ENCODE data around the gene RHPN2. TPM values are rescaled to one million over a fixed set of nuclear protein-coding genes. Genes with fewer than 3 reads are reported as not detected.
"Not testable (repeated sequence)": the region's sequence is repeated elsewhere in the genome, so short reads cannot be mapped to it uniquely, and the experiment has no call there.

Gene RHPN2
- total and polyA plus RNA-seq, 4 donors, result 3.7 to 10.3 (median 9.6) TPM

- Histone ChIP-seq H3K27me3 (ENCODE audit: control insufficient read depth, insufficient read depth, low read length) (no peaks in the 10 kb centered on the region), H3K27ac (ENCODE audit: low read depth, low read length) (no peak overlapping the region), H3K36me3 (ENCODE audit: control insufficient read depth, insufficient read depth, low read length) (peaks cover 11% of the 10 kb centered on the region), H3K4me1 (ENCODE audit: control insufficient read depth, insufficient read depth, low read length) (no peaks in the 10 kb centered on the region), H3K9me3 (ENCODE audit: control insufficient read depth, insufficient read depth, low read length) (no peaks in the 10 kb centered on the region), H3K4me3 (ENCODE audit: low read depth, low read length) (no peak overlapping the region)
- WGBS (ENCODE audit: insufficient coverage), result 96% methylated on average over 3 of the region's 5 CpGs
- DNase-seq (ENCODE audit: low read depth in 4 of 6, low spot score in 6 of 6), result no peak
Measured at GRCh38 chr19:32988724-32989123, 76.0 kb downstream of the RHPN2 start.

DNA sequence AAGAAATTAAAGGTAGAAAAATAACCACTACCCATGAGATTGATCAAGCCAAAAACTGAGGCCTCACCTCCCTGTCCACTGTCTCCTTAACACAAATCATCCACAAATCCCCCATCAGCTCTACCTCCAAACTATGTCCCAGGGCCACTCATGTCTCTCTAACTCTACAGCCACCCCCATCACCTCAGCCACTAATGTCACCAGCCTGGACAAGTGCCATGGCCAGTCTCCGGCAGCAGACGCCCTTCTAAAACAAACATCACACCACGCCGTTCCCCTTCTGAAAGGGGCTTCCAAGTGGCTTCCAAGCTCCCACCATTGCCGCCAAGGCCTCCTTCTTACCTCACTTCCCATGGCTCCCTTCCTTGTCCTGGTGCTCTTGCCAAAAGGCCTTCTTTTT lies 76.4 kb downstream of the RHPN2 start:
- not testable (repeated sequence) for H3K4me1 ChIP-seq (ENCODE audit: control insufficient read depth, insufficient read depth, low read length); DNase-seq (ENCODE audit: low read depth in 4 of 6, low spot score in 6 of 6)
- WGBS (ENCODE audit: insufficient coverage), result 86% methylated on average over 5 of the region's 5 CpGs

DNA sequence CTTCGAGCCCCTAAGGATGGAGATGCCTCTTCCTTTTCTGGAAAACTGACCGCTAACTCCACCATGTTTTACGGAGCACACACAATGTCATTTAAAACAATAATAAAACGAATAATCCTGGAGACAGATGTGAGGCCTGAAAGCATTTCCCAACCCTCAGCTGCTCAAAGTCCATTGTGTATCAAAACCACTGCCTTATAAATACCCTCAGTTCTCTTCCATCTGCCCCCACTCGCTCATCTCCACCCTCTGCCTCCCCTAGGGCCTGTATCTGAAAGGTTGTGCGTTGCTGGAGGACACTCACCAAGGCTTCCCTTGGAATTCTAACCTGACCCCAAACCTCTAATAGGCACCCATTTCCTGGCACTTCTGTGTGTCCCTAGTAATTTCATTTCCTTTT lies 82.2 kb downstream of the RHPN2 start:
- not testable (repeated sequence) for H3K4me1 ChIP-seq (ENCODE audit: control insufficient read depth, insufficient read depth, low read length); H3K27me3 ChIP-seq (ENCODE audit: control insufficient read depth, insufficient read depth, low read length); H3K27ac ChIP-seq (ENCODE audit: low read depth, low read length); H3K9me3 ChIP-seq (ENCODE audit: control insufficient read depth, insufficient read depth, low read length); H3K36me3 ChIP-seq (ENCODE audit: control insufficient read depth, insufficient read depth, low read length); H3K4me3 ChIP-seq (ENCODE audit: low read depth, low read length); DNase-seq (ENCODE audit: low read depth in 4 of 6, low spot score in 6 of 6)
- 96% methylated on average over 2 of the region's 6 CpGs for WGBS (ENCODE audit: insufficient coverage)

More for the DNA sequence above, 76.4 kb downstream of the RHPN2 start:
- peaks cover 11% of the 10 kb centered on the region for H3K36me3 ChIP-seq (ENCODE audit: control insufficient read depth, insufficient read depth, low read length)
- not testable (repeated sequence) for H3K27ac ChIP-seq (ENCODE audit: low read depth, low read length); H3K27me3 ChIP-seq (ENCODE audit: control insufficient read depth, insufficient read depth, low read length); H3K9me3 ChIP-seq (ENCODE audit: control insufficient read depth, insufficient read depth, low read length); H3K4me3 ChIP-seq (ENCODE audit: low read depth, low read length)

GRCh38 chr19:32979807-32980206 lies 84.9 kb downstream of the RHPN2 start:
- not testable (repeated sequence) for H3K27ac ChIP-seq (ENCODE audit: low read depth, low read length); H3K4me1 ChIP-seq (ENCODE audit: control insufficient read depth, insufficient read depth, low read length); DNase-seq (ENCODE audit: low read depth in 4 of 6, low spot score in 6 of 6); H3K27me3 ChIP-seq (ENCODE audit: control insufficient read depth, insufficient read depth, low read length); H3K4me3 ChIP-seq (ENCODE audit: low read depth, low read length); H3K9me3 ChIP-seq (ENCODE audit: control insufficient read depth, insufficient read depth, low read length)
- H3K36me3 ChIP-seq (ENCODE audit: control insufficient read depth, insufficient read depth, low read length), result peaks cover 12% of the 10 kb centered on the region
- no CpG with 5 or more reads among the region's 7 CpGs for WGBS (ENCODE audit: insufficient coverage)

DNA sequence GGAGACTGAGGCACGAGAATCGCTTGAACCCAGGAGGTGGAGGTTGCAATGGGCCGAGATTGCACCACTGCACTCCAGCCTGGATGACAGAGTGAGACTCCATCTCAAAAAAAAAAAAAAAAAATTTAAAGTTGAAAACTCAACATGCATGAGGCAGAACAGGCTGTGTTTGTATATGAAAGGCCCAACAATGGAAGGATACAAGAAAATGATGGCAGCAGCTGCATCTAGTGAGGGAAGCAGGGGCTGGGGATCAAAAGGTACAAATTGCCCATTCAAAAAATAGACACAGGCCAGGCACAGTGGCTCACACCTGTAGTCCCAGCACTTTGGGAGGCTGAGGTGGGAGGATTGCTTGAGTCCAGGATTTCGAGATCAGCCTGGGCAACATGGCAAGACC lies 86.9 kb downstream of the RHPN2 start:
- WGBS (ENCODE audit: insufficient coverage), result no CpG with 5 or more reads among the region's 4 CpGs
- not testable (repeated sequence) for H3K4me1 ChIP-seq (ENCODE audit: control insufficient read depth, insufficient read depth, low read length); H3K4me3 ChIP-seq (ENCODE audit: low read depth, low read length); H3K27me3 ChIP-seq (ENCODE audit: control insufficient read depth, insufficient read depth, low read length); DNase-seq (ENCODE audit: low read depth in 4 of 6, low spot score in 6 of 6); H3K27ac ChIP-seq (ENCODE audit: low read depth, low read length); H3K9me3 ChIP-seq (ENCODE audit: control insufficient read depth, insufficient read depth, low read length)
- peaks cover 12% of the 10 kb centered on the region for H3K36me3 ChIP-seq (ENCODE audit: control insufficient read depth, insufficient read depth, low read length)

DNA sequence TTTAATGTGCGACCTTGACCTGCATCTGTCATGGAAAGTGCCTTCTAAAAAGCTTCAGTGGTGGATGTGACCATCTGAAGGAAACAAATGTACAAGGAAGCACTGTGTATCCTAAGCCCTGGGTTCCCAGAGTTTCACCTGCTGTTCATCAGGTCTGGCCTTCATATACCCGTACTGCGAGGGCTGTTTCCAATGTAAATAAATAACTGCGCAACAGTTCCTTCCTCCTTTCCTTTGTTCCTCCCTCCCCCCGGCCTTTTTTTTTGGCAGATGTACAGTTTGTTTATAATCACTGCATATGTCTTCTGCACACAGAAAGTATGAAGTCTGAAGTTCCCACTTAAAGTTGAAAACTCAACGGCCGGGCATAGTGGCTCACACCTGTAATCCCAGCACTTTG lies 87.4 kb downstream of the RHPN2 start:
- H3K36me3 ChIP-seq (ENCODE audit: control insufficient read depth, insufficient read depth, low read length), result peaks cover 12% of the 10 kb centered on the region
- H3K27me3 ChIP-seq (ENCODE audit: control insufficient read depth, insufficient read depth, low read length), result no peaks in the 10 kb centered on the region
- 90% methylated on average over 4 of the region's 7 CpGs for WGBS (ENCODE audit: insufficient coverage)
- H3K4me1 ChIP-seq (ENCODE audit: control insufficient read depth, insufficient read depth, low read length), result peaks cover 3% of the 10 kb centered on the region
- H3K9me3 ChIP-seq (ENCODE audit: control insufficient read depth, insufficient read depth, low read length), result no peaks in the 10 kb centered on the region
- no peak overlapping the region for H3K27ac ChIP-seq (ENCODE audit: low read depth, low read length)
- H3K4me3 ChIP-seq (ENCODE audit: low read depth, low read length), result no peak overlapping the region
- DNase-seq (ENCODE audit: low read depth in 4 of 6, low spot score in 6 of 6), result no peak

GRCh38 chr19:32976223-32976805 lies 88.4 kb downstream of the RHPN2 start:
- H3K36me3 ChIP-seq (ENCODE audit: control insufficient read depth, insufficient read depth, low read length), result peaks cover 12% of the 10 kb centered on the region
- peaks cover 7% of the 10 kb centered on the region for H3K4me1 ChIP-seq (ENCODE audit: control insufficient read depth, insufficient read depth, low read length)
- 49% methylated on average over 13 of the region's 14 CpGs for WGBS (ENCODE audit: insufficient coverage)
- no peaks in the 10 kb centered on the region for H3K27me3 ChIP-seq (ENCODE audit: control insufficient read depth, insufficient read depth, low read length)
- H3K4me3 ChIP-seq (ENCODE audit: low read depth, low read length), result no peak overlapping the region
- no peak overlapping the region for H3K27ac ChIP-seq (ENCODE audit: low read depth, low read length)
- peak; percentile 7 to 78 (median 35) for DNase-seq (ENCODE audit: low read depth in 4 of 6, low spot score in 6 of 6)
- H3K9me3 ChIP-seq (ENCODE audit: control insufficient read depth, insufficient read depth, low read length), result no peaks in the 10 kb centered on the region

GRCh38 chr19:32971715-32972540 lies 92.8 kb downstream of the RHPN2 start, which contains the start of the genes CEP89 and FAAP24:
Gene CEP89 (minus strand): TSS chr19:32971958. CDS start chr19:32971874, 84 bp downstream.
Gene FAAP24 (plus strand): TSS chr19:32972242. CDS start chr19:32973197, 955 bp downstream.
- Histone ChIP-seq H3K4me1 (ENCODE audit: control insufficient read depth, insufficient read depth, low read length) (peaks cover 19% of the 10 kb centered on the region), H3K9me3 (ENCODE audit: control insufficient read depth, insufficient read depth, low read length) (no peaks in the 10 kb centered on the region), H3K36me3 (ENCODE audit: control insufficient read depth, insufficient read depth, low read length) (peaks cover 20% of the 10 kb centered on the region), H3K4me3 (ENCODE audit: low read depth, low read length) (peak within 1 kb of the TSS; percentile 76), H3K27ac (ENCODE audit: low read depth, low read length) (peak within 1 kb of the TSS; percentile 19), H3K27me3 (ENCODE audit: control insufficient read depth, insufficient read depth, low read length) (no peaks in the 10 kb centered on the region)
- peak; percentile 99 to 100 (median 100) for DNase-seq (ENCODE audit: low read depth in 4 of 6, low spot score in 6 of 6)
- WGBS (ENCODE audit: insufficient coverage), result 4% methylated on average over 57 of the region's 57 CpGs

- Histone ChIP-seq H3K9me3 (ENCODE audit: control insufficient read depth, insufficient read depth, low read length) (no peaks in the 10 kb centered on the region), H3K36me3 (ENCODE audit: control insufficient read depth, insufficient read depth, low read length) (peaks cover 24% of the 10 kb centered on the region), H3K4me1 (ENCODE audit: control insufficient read depth, insufficient read depth, low read length) (peaks cover 19% of the 10 kb centered on the region), H3K27ac (ENCODE audit: low read depth, low read length) (peak overlapping the region; percentile 19), H3K27me3 (ENCODE audit: control insufficient read depth, insufficient read depth, low read length) (no peaks in the 10 kb centered on the region), H3K4me3 (ENCODE audit: low read depth, low read length) (peak overlapping the region; percentile 76)
- WGBS (ENCODE audit: insufficient coverage), result 28% methylated on average over 18 of the region's 21 CpGs
- peak in 1 of 6 donors; percentile 4 for DNase-seq (ENCODE audit: low read depth in 4 of 6, low spot score in 6 of 6)
Measured at GRCh38 chr19:32971012-32971595, 93.6 kb downstream of the RHPN2 start.
